ENCODE results near the gene CACNG1.

GRCh38 chr17:67079491-67079890 is 35.1 kb downstream of the CACNG1 start:
- TF ChIP-seq POLR2A (IDR thresholded peaks at IDR 0.05; ENCODE audit: low read length), result no peak
- no peak for TF ChIP-seq GATA1 (IDR thresholded peaks at IDR 0.05; ENCODE audit: low read depth, low read length)

Data from erythroblast (primary cell).